GM21515 (cell line): ENCODE measurements around the gene TIMM10.
"Not testable (repeated sequence)": the region's sequence is repeated elsewhere in the genome, so short reads cannot be mapped to it uniquely, and the experiment has no call there.

ENCODE experiments used
- ATAC-seq: cut with Tn5 transposase; IDR thresholded peaks from one replicate; pipeline ENCODE4 v1.9.1; 2021; ENCODE audit not compliant: unreplicated experiment

Gene TIMM10

DNA sequence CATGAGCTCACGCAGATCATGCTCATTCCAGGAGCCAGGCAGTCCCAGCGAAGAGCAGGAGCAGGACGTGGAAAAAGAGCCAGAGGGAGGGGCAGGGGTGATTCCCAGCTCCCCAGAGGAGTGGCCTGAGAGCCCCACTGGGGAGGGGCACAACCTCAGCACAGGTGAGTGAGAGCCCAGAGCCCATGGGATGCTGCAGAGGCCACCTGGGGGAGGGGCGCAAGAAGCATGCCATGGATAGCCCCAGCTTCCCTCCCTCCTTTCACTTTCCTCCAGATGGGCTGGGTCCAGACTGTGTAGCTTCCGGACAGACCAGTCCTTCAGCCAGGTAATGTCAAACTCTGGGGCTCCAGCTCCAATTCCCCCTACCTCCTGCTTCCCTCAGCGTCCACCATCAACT is 13.0 kb upstream of the TIMM10 start:
- no peak for ATAC-seq

DNA sequence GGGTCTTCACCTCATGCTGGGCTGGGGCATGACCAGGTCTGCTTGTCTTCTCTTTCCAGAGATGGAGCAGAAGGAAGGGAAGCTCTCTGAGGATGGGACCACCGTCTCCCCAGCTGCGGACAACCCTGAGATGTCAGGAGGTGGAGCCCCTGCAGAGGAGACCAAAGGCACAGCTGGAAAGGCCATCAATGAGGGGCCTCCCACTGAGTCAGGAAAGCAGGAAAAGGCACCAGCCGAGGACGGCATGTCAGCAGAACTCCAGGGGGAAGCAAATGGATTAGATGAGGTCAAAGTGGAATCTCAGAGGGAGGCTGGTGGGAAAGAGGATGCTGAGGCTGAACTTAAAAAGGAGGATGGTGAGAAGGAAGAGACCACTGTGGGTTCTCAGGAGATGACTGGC is 12.0 kb upstream of the TIMM10 start:
- no peak for ATAC-seq

DNA sequence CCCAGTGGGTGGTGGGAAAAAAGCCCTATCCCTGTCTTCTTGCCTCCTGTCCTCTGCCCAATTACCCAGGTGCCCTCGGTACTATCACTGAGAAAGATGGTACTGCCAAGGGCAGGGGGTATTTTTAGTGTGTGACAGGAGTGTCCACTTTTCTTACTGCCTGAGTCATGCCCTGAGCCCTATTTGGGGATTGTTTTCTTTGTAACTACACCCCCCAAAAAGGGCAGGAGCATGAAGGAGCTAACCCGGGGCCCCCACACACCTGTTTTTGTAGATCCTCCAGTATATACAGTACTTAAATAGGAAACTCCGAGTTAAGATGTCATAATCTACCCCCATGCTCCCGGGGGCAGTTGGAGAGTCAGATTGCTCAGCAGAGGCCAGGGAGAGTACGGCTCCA is 10.6 kb upstream of the TIMM10 start:
- ATAC-seq, result no peak

DNA sequence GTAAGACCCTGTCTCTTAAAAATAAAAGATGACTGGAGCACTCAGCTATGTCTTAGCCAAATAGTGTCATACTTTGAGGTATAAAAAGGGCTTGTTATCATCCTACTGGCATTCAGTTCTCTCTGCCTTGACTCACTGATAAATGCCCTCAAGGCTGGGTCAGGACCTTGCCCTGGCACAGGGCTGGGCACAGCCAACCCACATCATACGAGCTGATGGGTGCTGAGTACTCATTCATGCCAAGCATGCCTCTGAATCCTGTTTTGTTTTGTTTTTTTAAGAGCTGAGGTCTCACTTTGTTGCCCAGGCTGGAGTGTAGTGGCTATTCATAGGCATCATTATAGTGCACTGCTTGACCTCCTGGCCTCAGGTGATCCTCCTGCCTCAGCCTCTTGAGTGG is 8.8 kb upstream of the TIMM10 start:
- ATAC-seq, result no peak

DNA sequence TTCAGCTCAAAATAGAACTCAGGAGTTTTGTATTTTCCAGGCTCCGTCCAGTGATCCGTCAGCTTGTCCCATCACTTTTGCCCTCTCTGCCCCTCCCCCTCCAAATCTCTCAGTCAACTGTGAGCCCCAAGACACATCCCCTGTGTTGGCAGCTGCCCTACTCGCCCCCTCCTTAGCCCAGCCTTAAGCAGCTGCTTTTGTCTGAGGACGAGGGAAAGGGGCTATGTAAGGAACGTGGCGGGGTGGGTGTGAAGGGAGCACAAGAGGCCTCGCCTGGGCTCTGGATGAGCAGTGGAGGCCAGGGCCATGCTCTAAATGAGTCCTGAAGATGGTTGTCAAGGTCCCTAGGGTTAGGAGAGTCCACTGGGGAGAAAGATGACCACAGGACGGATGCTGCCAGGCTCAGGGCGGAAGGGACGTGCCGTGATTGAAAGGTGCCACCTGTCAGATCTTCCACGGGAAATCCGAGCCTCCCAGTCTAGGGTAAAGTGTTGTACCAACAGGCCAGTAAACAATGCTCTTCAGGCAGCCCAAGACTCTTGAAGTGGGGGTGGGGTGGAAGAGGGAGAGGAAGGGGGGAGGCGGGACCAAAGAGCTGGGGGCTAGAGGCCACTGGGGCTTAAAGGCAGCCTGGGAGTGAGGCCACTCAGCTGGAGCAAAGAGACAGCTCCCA is 6.5 kb upstream of the TIMM10 start, which contains the start of gene SMTNL1:
TSS of gene SMTNL1 (plus strand) at position 649 of the 673 bp plus-strand sequence. CDS start 5,048 bp downstream, outside the sequence.
- ATAC-seq, result no peak

DNA sequence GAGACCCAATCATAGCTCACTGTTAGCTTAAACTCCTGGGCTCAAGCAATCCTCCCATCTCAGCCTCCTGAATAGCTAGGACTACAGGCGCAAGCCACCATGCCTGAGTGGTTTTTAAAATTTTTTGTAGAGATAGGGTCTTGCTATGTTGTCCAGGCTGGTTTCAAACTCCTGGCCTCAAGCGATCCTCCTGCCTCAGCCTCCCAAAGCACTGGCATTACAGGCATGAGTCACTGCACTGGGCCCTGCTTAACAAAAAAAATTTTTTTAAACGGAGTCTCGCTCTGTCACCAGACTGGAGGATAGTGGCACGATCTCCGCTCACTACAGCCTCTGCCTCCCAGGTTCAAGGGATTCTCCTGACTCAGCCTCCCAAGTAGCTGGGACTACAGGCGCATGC is 3.9 kb upstream of the TIMM10 start:
- ATAC-seq, result not testable (repeated sequence)

DNA sequence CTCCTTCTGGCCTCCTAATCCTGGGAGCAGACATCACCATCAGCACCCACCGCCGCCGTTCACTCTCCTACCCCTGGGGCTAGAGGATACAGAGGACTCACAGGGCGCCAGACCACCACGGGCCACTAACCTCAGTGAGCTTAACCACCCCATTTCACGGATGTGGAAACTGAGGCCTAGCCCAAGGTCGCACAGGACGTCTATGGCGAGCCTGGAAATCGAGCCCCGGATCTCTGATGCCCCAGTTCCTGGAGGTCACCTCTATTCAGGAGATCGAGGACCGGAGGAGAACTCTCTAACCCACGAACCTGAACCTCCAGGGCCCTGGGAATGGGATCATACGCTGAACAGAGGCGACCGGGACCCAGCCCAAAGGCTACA is 349 bp downstream of the TIMM10 start:
- no peak for ATAC-seq

DNA sequence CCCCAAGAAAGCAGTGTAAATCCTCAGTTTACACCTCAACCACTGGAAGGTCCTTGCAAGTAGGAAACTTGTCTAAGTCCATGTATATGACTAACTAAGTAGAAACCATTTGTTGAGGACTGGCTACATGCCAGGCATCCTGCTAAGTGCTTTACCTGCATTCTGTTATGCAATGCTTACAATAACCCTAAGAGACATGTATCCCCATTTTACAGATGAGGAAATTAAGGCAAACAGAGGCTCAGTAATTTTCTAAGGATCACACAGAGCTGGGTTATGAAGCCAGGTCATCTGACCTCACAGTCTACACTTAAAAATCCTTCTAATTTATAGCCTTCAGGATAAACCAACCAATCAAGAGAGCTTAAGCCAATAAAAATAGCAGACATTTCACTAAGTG is 1.5 kb downstream of the TIMM10 start:
- no peak for ATAC-seq

DNA sequence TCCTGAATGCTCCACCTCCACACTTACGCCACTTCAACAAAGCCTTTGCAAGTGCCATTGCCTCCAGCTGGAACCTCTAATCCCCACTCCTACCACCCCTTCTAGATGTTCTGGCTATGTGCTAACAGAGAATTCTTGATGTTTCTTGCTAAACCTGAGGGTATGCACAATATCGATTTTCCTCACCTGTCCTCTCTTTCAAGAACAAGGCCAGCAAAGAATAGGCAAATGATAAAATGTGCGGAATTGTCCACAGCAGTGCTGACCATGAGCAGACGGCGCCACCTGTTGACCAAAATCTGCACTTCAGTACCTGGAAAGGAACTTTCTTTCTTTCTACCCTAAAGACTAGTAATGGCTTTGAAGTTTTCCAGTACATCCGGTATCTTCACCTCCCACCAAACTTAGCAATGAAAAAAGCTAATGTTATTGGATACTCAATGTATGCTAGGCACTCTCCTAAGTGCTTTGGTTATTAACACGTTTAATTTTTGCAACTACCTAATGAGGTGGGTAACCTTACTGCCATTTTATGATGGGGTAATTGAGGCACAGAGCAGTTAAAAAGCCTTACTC is 3.4 kb downstream of the TIMM10 start:
- ATAC-seq, result no peak

DNA sequence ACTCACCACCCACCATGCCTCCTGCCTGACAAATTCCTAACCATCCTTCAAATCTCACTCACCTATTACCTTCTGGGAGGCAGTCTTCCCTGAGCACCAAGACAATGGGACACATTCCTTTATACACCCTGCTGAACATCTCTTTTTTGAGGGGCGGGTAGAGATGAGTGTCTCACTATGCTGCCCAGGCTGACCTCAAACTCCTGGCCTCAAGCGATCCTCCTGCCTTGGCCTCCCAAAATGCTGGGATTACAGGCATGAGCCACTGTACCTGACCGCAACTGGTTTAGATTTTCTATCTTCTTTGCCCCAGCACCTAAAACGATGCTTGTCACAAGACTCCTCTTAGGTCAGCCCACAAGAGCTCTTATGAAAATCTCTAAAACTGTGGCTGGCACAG is 7.1 kb downstream of the TIMM10 start:
- no peak for ATAC-seq

DNA sequence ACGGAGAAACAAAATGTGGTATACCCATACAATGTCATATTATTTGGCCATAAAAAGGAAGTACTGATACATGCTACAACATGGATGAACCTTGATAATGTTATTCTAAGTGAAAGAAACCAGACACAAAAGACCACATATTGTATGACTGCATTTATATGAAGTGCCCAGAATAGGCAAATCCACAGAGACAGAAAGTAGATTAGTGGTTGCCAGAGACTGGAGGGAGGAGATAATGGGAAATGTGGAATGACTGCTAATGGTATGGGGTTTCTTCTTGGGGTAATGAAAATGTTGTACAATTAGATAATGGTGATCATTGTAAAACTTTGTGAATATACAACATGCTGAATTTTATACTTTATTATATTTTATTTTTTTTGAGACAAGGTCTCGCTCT is 9.4 kb downstream of the TIMM10 start:
- ATAC-seq, result no peak

DNA sequence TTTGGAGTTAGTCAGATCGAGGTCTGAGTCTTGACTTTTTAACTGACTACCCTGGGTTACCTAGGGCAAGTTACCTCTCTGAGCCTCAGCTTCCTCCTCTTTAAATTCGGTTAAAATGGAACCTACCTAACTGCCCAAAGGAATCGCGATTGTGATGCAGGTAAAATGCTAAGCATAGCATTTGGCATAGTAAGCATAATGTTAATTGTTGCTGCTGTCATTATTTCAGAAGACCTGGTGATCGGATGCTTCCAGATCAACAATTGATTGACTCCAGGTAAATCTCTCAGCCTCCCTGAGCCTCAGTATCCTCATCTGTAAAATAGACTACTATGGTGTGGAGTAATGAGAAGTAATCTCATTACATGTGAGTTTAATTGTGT is 14.5 kb downstream of the TIMM10 start:
- no peak for ATAC-seq

DNA sequence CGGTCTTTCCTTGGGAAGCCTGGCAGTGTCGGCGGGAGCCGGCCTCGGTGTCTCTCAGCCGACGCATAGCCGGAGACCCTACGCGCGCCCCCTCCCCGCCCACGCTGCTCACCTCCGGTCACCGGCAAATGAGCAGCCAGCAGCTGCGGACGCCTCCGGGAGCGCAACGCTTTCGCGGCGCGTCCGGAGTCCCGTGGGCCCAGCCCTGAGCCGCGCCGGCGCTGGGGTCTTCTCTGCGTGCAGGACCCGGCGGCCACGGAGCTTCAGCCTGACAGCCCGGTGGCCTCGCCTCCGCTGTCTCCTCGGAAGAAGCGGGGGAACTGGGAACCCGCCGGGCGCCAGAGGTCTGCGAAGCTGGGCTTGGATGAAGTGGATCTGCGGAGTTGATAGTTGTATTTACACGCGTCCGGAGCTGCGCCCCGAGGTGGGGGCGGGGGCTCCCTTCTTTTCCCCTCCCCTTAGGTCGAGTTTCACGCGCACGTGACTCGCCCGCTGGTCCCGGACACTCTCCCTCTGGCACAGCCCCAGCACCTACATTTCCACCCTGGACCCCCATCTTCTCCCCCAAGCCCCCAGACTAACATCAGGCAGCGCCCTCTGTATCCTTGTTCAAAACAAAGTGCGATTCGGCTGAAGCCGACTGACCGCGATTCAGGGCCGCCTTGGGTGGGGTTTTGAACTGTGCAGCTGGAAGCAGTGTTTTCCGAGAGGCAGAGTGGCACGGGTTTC is 15.1 kb downstream of the TIMM10 start, which contains the start of gene SLC43A1:
TSS of gene SLC43A1 (minus strand) at position 371 of the 729 bp plus-strand sequence. CDS start 1,591 bp downstream, outside the sequence.
- ATAC-seq, result peak; percentile 43

DNA sequence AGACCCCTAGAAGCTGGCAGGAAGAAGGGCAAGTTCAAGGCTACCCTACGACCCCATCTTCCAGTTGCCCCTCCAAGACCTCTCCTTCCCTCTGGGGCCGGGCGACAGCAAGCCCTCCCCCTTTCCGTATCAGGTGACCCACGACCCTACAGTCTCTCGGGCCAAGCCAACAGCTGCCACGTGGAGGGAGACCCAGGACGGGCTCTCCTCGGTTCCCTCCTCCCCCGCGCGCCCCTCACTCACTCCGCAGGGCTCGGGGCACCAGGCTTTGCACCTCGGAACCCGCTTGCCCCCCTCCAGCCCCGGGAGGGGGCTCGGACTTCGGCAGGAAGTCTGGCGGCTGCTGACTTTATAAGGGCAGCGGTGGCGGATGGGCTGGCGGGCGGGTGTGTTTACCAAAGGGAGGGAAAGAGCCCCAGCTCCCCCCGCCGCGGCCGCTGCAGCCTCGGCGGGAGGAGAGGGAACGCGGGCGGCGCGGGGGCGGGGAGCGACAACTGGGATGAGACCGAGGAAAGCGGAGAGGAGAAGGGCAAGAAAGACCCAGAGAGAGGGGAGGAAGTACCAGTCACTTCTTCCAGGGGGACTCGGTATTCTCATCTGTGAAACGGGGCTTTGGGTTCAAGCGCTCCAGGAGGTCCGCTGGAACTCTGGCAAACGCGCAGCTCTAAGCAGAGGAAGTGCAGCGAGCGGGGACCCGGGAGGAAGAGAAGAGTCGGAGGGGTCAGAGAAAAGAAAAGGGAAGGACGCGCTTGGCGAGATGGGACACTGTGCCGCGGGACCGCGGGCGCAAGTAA is 15.8 kb downstream of the TIMM10 start:
- ATAC-seq, result peak; percentile 51

DNA sequence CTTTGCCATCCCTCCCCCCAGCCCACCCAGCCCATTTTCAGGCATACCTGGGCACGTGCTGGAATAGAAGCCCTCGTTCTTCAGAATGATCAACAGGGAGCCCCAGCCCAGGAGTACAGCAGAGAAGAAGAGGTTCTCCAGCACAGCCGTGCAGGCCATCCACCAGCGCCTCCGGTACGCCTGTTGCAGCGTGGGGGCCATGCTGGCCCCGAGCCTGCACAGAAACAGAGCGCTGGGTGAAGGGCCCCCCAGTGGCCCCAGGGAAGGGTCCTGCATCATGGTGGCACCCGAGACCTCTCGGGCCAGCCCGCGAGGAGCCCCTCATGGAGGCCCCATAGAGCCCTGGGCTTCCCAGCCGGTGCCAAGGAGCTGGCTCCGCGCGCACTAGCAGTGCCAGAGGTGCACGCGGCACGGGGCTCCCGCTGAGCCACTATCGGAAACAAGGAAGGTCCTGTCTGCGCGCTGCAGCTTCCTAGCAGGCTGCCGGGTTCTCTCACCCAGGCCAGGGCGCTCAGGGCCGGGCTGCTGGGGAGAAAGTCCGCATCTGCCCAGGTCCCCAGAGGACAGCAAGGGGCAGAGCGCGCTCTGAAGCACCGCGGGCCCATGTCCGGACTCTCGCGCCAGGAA is 16.5 kb downstream of the TIMM10 start:
- ATAC-seq, result peak; percentile 32

DNA sequence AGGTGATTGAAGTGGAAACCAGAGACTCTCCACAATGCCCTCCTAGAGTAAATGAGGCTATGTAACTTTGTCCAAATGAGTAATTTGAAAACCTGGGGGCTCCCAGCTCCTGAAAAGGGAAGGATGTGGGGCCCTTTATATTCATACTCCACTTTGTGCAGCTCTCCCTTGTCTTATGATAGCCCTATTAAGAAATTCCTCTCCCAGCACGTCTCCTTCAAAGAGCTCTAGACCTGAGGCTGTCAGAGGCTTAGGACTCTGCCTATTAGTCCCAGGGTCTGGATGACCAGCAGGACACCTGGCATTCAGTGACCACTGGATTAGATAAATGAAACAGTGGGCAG is 17.1 kb downstream of the TIMM10 start:
- no peak for ATAC-seq

DNA sequence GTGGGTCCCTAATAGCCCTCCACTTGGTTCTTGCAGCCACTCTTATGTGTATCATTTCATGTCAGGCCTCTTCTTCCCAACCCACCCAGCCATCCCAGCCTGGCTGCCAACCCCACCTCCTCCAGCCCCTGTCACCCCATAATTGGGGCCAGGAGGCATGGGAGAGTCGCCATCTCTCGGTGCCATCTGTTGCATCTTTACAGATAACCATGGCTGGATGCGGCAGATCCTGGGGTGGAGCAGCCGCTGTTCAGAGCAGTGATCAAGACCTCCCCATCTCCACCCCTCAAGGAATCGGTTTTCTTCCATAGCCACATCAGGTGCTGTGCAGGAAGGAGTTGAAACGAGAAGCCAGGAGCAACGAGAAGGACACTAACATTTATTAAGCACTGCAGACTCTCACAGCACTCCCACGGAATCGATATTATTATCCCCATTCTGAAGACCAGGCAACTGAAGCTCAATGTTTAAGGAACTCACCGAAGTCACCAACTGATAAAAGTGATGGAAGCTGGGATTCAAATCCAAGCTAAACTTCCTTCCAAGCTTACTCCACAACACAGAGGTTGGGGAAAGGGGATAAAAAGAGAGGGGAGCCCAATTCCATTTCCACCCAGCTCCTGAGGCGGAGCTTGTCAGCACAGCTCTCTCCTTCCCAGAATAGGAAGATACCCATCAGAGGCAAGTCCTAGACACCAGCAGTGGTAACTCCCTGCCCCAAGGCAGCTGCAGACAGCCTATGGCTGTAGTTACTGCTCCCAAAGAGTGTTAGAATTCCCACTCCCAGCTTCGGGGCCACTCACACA is 17.7 kb downstream of the TIMM10 start:
- no peak for ATAC-seq

DNA sequence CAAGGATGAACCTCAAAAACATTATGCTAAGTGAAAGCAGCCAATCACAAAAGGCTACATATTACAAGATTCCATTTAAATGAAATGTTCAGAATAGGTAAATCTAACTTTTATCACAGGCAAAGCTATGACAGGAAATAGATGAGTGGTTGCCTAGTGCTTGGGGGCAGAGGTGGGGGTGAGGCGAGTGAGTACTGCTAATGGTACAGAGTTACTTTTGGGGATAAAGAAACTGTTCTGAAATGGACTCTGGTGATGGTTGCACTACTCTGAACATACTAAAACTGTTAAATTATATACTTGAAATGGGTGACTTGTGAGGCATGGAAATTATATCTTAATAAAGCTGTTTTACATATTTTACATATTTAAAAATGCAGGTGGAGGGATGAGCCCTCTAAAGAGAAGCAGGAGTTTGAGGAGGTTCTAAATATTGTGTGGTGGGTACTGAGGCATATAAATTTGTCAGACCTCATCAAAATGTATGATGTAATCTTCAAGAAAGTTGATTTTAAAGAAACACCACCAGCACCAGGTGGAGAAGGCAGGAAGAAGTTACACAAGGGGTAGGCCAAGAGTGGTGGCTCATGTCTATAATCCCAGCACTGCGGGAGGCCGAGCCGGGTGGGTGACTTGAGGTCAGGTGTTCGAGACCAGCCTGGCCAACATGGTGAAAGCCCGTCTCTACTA is 18.7 kb downstream of the TIMM10 start:
- ATAC-seq, result no peak

DNA sequence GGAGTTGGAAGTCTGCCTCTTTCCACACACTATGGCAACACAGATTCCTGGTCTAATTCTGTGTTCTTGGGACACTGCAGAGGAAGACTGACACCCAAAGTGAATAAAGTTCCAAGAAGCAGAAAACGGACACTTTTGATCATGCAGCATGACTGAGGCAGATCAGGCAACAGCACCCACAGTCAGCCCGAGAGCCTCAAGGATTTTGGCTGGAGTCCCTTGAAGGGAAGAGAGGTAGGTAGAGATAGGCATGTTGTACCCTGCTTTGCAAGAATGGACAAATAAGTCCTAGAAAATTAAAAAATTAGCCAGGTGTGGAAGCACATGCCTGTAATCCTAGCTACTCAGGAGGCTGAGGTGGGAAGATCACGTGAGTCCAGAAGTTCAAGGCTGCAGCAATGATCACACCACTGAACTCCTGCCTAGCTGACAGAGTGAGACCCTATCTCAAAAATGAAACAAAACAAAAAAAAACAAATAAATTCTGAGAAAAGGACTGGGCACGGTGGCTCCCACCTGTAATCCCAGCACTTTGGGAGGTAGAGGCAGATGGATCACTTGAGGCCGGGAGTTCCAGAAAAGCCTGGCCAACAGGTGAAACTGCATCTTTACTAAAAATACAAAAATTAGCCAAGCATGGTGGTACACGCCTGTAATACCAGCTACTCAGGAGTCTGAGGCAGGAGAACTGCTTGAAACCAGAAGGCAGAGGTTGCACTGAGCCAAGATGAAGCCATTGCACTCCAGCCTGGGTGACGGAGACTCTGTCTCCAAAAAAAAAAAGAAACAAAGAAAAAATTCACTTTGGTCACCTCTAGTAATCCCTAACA is 22.0 kb downstream of the TIMM10 start:
- no peak for ATAC-seq
